HEK293 (cell line): ENCODE measurements around the gene FLCN.

Experiments used
- CTCF ChIA-PET: fragments of 350-600 bp; formaldehyde crosslinking; extraction: SDS; loops from one replicate; lab custom pipeline; 2021; ENCODE audit warnings: antibody characterized with exemption; lab: Yijun Ruan, JAX
- POLR2A ChIA-PET: fragments of 300-600 bp; formaldehyde crosslinking; extraction: SDS; loops from one replicate; lab custom pipeline; 2020; ENCODE audit warnings: antibody characterized with exemption, inconsistent platforms; lab: Yijun Ruan, JAX
- H3K27ac ChIP-seq: fragments of 200-500 bp; sonication (Bioruptor generic); 2 replicates; pipeline ENCODE4 v1.5.1; 2014; ENCODE audit warnings: low read depth, low read length, control low read depth, inconsistent platforms; ENCODE audit errors: extremely low read depth
- H3K36me3 ChIP-seq, 2 experiments: fragments of 200-500 bp in 1 of 2; sonication (Bioruptor generic) in 1 of 2; 1 replicate in 1 of 2; 2 replicates in 1 of 2; pipeline ENCODE4 v1.5.1; 2014 to 2017; ENCODE audit warnings: inconsistent platforms in 2 of 2, low read length in 2 of 2; ENCODE audit not compliant: control insufficient read depth in 2 of 2, insufficient read depth in 1 of 2
- H3K4me1 ChIP-seq: fragments of 200-500 bp; sonication (Bioruptor generic); 2 replicates; pipeline ENCODE4 v1.5.1; 2014; ENCODE audit warnings: mild to moderate bottlenecking, low read length, inconsistent platforms; ENCODE audit not compliant: control insufficient read depth, insufficient read depth
- H3K4me3 ChIP-seq: 2 replicates; pipeline ENCODE4 v1.5.1; 2011; ENCODE audit warnings: low read depth, mild to moderate bottlenecking, control low read depth, low read length, moderate library complexity
- H3K9me3 ChIP-seq: fragments of 200-500 bp; sonication (Bioruptor generic); 2 replicates; pipeline ENCODE4 v1.5.1; 2014; ENCODE audit warnings: low read depth, low read length, inconsistent platforms; ENCODE audit not compliant: control insufficient read depth, insufficient read depth
- ATF2 ChIP-seq: fragments of 450-650 bp; formaldehyde crosslinking; IDR thresholded peaks from 2 replicates; pipeline ENCODE4 v1.5.1; 2016; ENCODE audit warnings: missing biosample characterization, missing genetic modification characterization, low read depth
- EGR2 ChIP-seq: fragments of 450-650 bp; formaldehyde crosslinking; IDR thresholded peaks from 2 replicates; pipeline ENCODE4 v1.5.1; 2016; ENCODE audit warnings: low read depth, missing biosample characterization, missing genetic modification characterization
- GLI4 ChIP-seq: fragments of 450-650 bp; formaldehyde crosslinking; IDR thresholded peaks from 2 replicates; pipeline ENCODE4 v1.5.1; 2016; ENCODE audit warnings: missing biosample characterization, missing genetic modification characterization
- GLIS1 ChIP-seq: fragments of 450-650 bp; formaldehyde crosslinking; IDR thresholded peaks from 2 replicates; pipeline ENCODE4 v1.5.1; 2016; ENCODE audit warnings: missing biosample characterization, missing genetic modification characterization
- GLIS2 ChIP-seq: fragments of 450-650 bp; formaldehyde crosslinking; IDR thresholded peaks from 2 replicates; pipeline ENCODE4 v1.5.1; 2016; ENCODE audit warnings: missing biosample characterization, missing genetic modification characterization
- KLF16 ChIP-seq: fragments of 450-650 bp; formaldehyde crosslinking; IDR thresholded peaks from 2 replicates; pipeline ENCODE4 v1.5.1; 2017; ENCODE audit warnings: missing biosample characterization, missing genetic modification characterization
- KLF8 ChIP-seq: fragments of 450-650 bp; formaldehyde crosslinking; IDR thresholded peaks from 2 replicates; pipeline ENCODE4 v1.5.1; 2016; ENCODE audit warnings: missing biosample characterization, missing genetic modification characterization
- KLF9 ChIP-seq: fragments of 450-650 bp; formaldehyde crosslinking; IDR thresholded peaks from 2 replicates; pipeline ENCODE4 v1.5.1; 2016; ENCODE audit warnings: missing biosample characterization, missing genetic modification characterization, low read depth
- OSR2 ChIP-seq: fragments of 450-650 bp; formaldehyde crosslinking; IDR thresholded peaks from 2 replicates; pipeline ENCODE4 v1.5.1; 2016; ENCODE audit warnings: missing biosample characterization, missing genetic modification characterization
- REST ChIP-seq: fragments of 450-650 bp; formaldehyde crosslinking; IDR thresholded peaks from 2 replicates; pipeline ENCODE4 v1.5.1; 2016; ENCODE audit warnings: missing biosample characterization, missing genetic modification characterization
- SP7 ChIP-seq: fragments of 450-650 bp; formaldehyde crosslinking; IDR thresholded peaks from 2 replicates; pipeline ENCODE4 v1.5.1; 2016; ENCODE audit warnings: missing biosample characterization, missing genetic modification characterization
- TRIM28 ChIP-seq: IDR thresholded peaks from 2 replicates; pipeline ENCODE4 v1.6.1; 2011; ENCODE audit warnings: low read length, control low read depth, borderline replicate concordance
- ZBTB20 ChIP-seq: fragments of 450-650 bp; formaldehyde crosslinking; IDR thresholded peaks from 2 replicates; pipeline ENCODE4 v1.5.1; 2016; ENCODE audit warnings: missing biosample characterization, missing genetic modification characterization
- ZBTB26 ChIP-seq: fragments of 450-650 bp; formaldehyde crosslinking; optimal IDR thresholded peaks from 2 replicates; pipeline ENCODE3; 2016; ENCODE audit warnings: missing biosample characterization, mild to moderate bottlenecking, missing genetic modification characterization
- ZFHX2 ChIP-seq: fragments of 450-650 bp; formaldehyde crosslinking; conservative IDR thresholded peaks from 2 replicates; pipeline ENCODE4 v1.5.1; 2016; ENCODE audit warnings: missing biosample characterization, missing genetic modification characterization
- ZFP3 ChIP-seq: fragments of 450-650 bp; formaldehyde crosslinking; IDR thresholded peaks from 2 replicates; pipeline ENCODE4 v1.5.1; 2016; ENCODE audit warnings: low read depth, missing biosample characterization, missing genetic modification characterization
- ZNF19 ChIP-seq: fragments of 450-650 bp; formaldehyde crosslinking; IDR thresholded peaks from 2 replicates; pipeline ENCODE4; 2016; ENCODE audit warnings: missing biosample characterization, missing genetic modification characterization, low read depth
- ZNF2 ChIP-seq: fragments of 450-650 bp; formaldehyde crosslinking; IDR thresholded peaks from 2 replicates; pipeline ENCODE4 v1.5.1; 2016; ENCODE audit warnings: missing biosample characterization, missing genetic modification characterization
- ZNF335 ChIP-seq: fragments of 450-650 bp; formaldehyde crosslinking; conservative IDR thresholded peaks from 2 replicates; pipeline ENCODE4 v1.5.1; 2016; ENCODE audit warnings: missing biosample characterization, missing genetic modification characterization
- ZNF341 ChIP-seq: fragments of 450-650 bp; formaldehyde crosslinking; IDR thresholded peaks from 2 replicates; pipeline ENCODE4; 2016; ENCODE audit warnings: low read depth, missing biosample characterization, missing genetic modification characterization
- ZNF366 ChIP-seq: fragments of 450-650 bp; formaldehyde crosslinking; conservative IDR thresholded peaks from 2 replicates; pipeline ENCODE4 v1.5.1; 2016; ENCODE audit warnings: missing biosample characterization, missing genetic modification characterization
- ZNF433 ChIP-seq: fragments of 450-650 bp; formaldehyde crosslinking; IDR thresholded peaks from 2 replicates; pipeline ENCODE4 v1.5.1; 2016; ENCODE audit warnings: missing biosample characterization, missing genetic modification characterization, low read depth
- ZNF529 ChIP-seq: fragments of 450-650 bp; formaldehyde crosslinking; IDR thresholded peaks from 2 replicates; pipeline ENCODE4 v1.5.1; 2017; ENCODE audit warnings: missing genetic modification characterization, missing biosample characterization; ENCODE audit not compliant: insufficient replicate concordance
- ZNF561 ChIP-seq: fragments of 450-650 bp; IDR thresholded peaks from 2 replicates; pipeline ENCODE4 v1.5.1; 2018; ENCODE audit warnings: missing biosample characterization, missing genetic modification characterization, borderline replicate concordance
- ZNF623 ChIP-seq: fragments of 450-650 bp; formaldehyde crosslinking; IDR thresholded peaks from 2 replicates; pipeline ENCODE4 v1.5.1; 2016; ENCODE audit warnings: missing biosample characterization, missing genetic modification characterization
- ZNF654 ChIP-seq: fragments of 450-650 bp; formaldehyde crosslinking; IDR thresholded peaks from 2 replicates; pipeline ENCODE4 v1.5.1; 2016; ENCODE audit warnings: low read depth, missing biosample characterization, missing genetic modification characterization
- ZNF707 ChIP-seq: fragments of 450-650 bp; formaldehyde crosslinking; IDR thresholded peaks from 2 replicates; pipeline ENCODE4 v1.5.1; 2016; ENCODE audit warnings: missing biosample characterization, missing genetic modification characterization
- ZNF76 ChIP-seq: fragments of 450-650 bp; formaldehyde crosslinking; IDR thresholded peaks from 2 replicates; pipeline ENCODE4; 2016; ENCODE audit warnings: low read depth, missing biosample characterization, missing genetic modification characterization, borderline replicate concordance
- ZNF776 ChIP-seq: fragments of 450-650 bp; formaldehyde crosslinking; IDR thresholded peaks from 2 replicates; pipeline ENCODE4 v1.5.0; 2017; ENCODE audit warnings: missing biosample characterization, missing genetic modification characterization, borderline replicate concordance

FLCN gene

DNA sequence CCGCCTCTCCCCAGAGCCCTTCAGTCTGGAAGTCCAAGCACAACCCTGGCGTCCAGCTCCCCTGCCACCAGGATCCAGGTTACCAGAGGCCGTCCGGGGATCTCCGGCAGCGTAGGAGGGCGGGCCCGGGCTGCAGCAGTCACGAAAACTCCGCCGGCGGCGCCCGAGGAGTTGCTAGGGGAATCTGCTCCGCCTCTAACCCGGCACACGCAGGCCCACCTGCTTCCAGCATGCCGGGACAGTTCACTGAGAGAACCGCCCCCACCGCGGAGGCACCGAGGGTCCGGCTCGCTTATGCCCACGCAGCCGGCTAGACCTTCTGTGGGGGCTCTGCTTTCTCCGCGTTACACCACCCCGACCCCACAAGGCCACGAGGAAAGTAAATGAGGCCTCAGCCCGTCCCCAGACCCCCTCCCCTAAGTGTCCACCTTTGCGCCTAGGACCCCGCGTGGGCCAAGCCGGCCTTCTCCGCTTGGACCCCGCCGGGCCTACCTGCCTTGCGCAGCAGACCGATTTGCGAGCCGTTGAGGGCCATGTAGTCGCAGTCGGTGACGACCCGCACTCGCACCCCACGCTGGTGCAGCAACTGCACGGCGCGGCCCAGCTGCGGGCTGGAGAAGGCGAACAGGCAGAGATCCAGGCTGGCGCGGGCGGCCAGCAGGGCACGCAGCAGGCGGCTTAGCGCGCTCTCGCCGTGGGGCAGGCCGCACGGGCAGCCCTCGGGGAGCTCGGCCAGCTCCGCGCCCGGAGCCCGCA is 31.4 kb downstream of the FLCN start (continued):
- TF ChIP-seq ZNF529 (tag by site-specific recombination) (no peak), ZFP3 (tag by site-specific recombination) (0 out of 2 replicates have a peak, but pooled peaks have one; percentile 10), KLF8 (peak; percentile 18; the same call in 1 of the 2 replicates), GLIS2 (tag by site-specific recombination) (peak; percentile 55), ZNF19 (no peak), GLI4 (tag by site-specific recombination) (0 out of 2 replicates have a peak, but pooled peaks have one; percentile 28), ATF2 (tag by site-specific recombination) (no peak), EGR2 (tag by site-specific recombination) (peak; percentile 83), ZFHX2 (tag by site-specific recombination) (peak; percentile 81), GLIS1 (tag by site-specific recombination) (peak; percentile 34; the same call in 1 of the 2 replicates), ZNF335 (tag by site-specific recombination) (peak; percentile 98), ZBTB26 (tag by site-specific recombination) (peak; percentile 64), ZNF76 (tag by site-specific recombination) (peak; percentile 16; the same call in 1 of the 2 replicates), SP7 (0 out of 2 replicates have a peak, but pooled peaks have one; percentile 13)

GRCh38 chr17:17204635-17205231 is 32.2 kb downstream of the FLCN start:
- TF ChIP-seq TRIM28, result no peak
- TF ChIP-seq ZNF654 (tag by site-specific recombination), result no peak
- TF ChIP-seq ZNF776 (tag by site-specific recombination), result no peak
- no peak for TF ChIP-seq ZNF433 (tag by site-specific recombination)
- no peak for TF ChIP-seq ZNF707
- TF ChIP-seq ZNF561, result no peak
- TF ChIP-seq REST (tag by site-specific recombination), result no peak
- TF ChIP-seq ZNF366 (tag by site-specific recombination), result no peak
- no peak for TF ChIP-seq OSR2 (tag by site-specific recombination)
- TF ChIP-seq GLIS1 (tag by site-specific recombination), result no peak
- TF ChIP-seq ZNF623 (tag by site-specific recombination), result no peak
- TF ChIP-seq KLF9 (tag by site-specific recombination), result no peak
- TF ChIP-seq ZBTB20 (tag by site-specific recombination), result no peak
- TF ChIP-seq ZNF341 (tag by site-specific recombination), result no peak
- TF ChIP-seq KLF16, result no peak
- no peak for TF ChIP-seq ZNF2 (tag by site-specific recombination)
- TF ChIP-seq GLIS2 (tag by site-specific recombination), result no peak
- Histone ChIP-seq H3K4me3 (peak overlapping the region; percentile 57), H3K4me1 (peaks cover 5% of the 10 kb centered on the region), H3K9me3 (no peaks in the 10 kb centered on the region), H3K36me3 (peaks cover 4 to 41% of the 10 kb centered on the region in 2 experiments), H3K27ac (peak overlapping the region; percentile 87; the same call in 1 of the 2 replicates)
- ChIA-PET CTCF (interaction anchor here (1.2 kb wide), 1 partner anchor 63 kb away, joined by 3 read pairs; no protein-coding TSS in a partner anchor), POLR2A (interaction anchor here (0.6 kb wide), 1 partner anchor 178 kb away, joined by 4 read pairs; no protein-coding TSS in a partner anchor)
